GM23248 (cell line): ENCODE measurements around the gene AGPAT3. TPM values are rescaled to one million over a fixed set of nuclear protein-coding genes. Genes with fewer than 3 reads are reported as not detected.

Source experiments
- DNase-seq: peaks from one replicate; pipeline ENCODE4 v3.0.0-alpha.2; 2015
- H2AFZ ChIP-seq: fragments of 200-600 bp; sonication (generic); 2 replicates; pipeline ENCODE4 v1.6.1; 2016; ENCODE audit warnings: antibody characterized with exemption
- H3F3A ChIP-seq: fragments of 200-600 bp; sonication (generic); 2 replicates; pipeline ENCODE4 v1.6.1; 2016; ENCODE audit warnings: mild to moderate bottlenecking, antibody characterized with exemption, mixed run types; ENCODE audit not compliant: insufficient read depth
- H3K27ac ChIP-seq: fragments of 200-600 bp; sonication (generic); 2 replicates; pipeline ENCODE4 v1.5.1; 2016; ENCODE audit warnings: mild to moderate bottlenecking
- H3K27me3 ChIP-seq: fragments of 200-600 bp; sonication (generic); replicated peaks from 2 replicates; pipeline ENCODE4 v1.6.1; 2016; ENCODE audit warnings: mild to moderate bottlenecking; ENCODE audit not compliant: insufficient read depth
- H3K36me3 ChIP-seq: fragments of 200-600 bp; sonication (generic); 2 replicates; pipeline ENCODE4 v1.6.1; 2016; ENCODE audit warnings: low read depth, mild to moderate bottlenecking
- H3K4me1 ChIP-seq: fragments of 200-600 bp; sonication (generic); 2 replicates; pipeline ENCODE4 v1.6.1; 2016; ENCODE audit warnings: mild to moderate bottlenecking; ENCODE audit not compliant: insufficient read depth
- H3K4me2 ChIP-seq: fragments of 200-600 bp; sonication (generic); one replicate; pipeline ENCODE4 v1.6.1; 2016; ENCODE audit warnings: mild to moderate bottlenecking; ENCODE audit not compliant: unreplicated experiment
- H3K4me3 ChIP-seq: fragments of 200-600 bp; sonication (generic); 2 replicates; pipeline ENCODE4 v1.5.1; 2016; ENCODE audit warnings: mild to moderate bottlenecking
- H3K79me2 ChIP-seq: fragments of 200-600 bp; sonication (generic); 2 replicates; pipeline ENCODE4 v1.6.1; 2016; ENCODE audit warnings: mild to moderate bottlenecking; ENCODE audit not compliant: insufficient read depth
- H3K9ac ChIP-seq: fragments of 200-600 bp; sonication (generic); 2 replicates; pipeline ENCODE4 v1.6.1; 2016; ENCODE audit warnings: mild to moderate bottlenecking
- H3K9me2 ChIP-seq: fragments of 200-600 bp; sonication (generic); 2 replicates; pipeline ENCODE4 v1.6.1; 2016; ENCODE audit warnings: mixed run types, mild to moderate bottlenecking, moderate library complexity; ENCODE audit not compliant: insufficient read depth
- H3K9me3 ChIP-seq: fragments of 200-600 bp; sonication (generic); one replicate; pipeline ENCODE4 v1.6.1; 2017; ENCODE audit warnings: low read depth
- H4K20me1 ChIP-seq: fragments of 200-600 bp; sonication (generic); 2 replicates; pipeline ENCODE4 v1.6.0; 2016; ENCODE audit not compliant: insufficient read depth
- EZH2 ChIP-seq: fragments of 200-600 bp; sonication (generic); IDR thresholded peaks from 2 replicates; pipeline ENCODE4 v1.6.1; 2018; ENCODE audit warnings: antibody characterized with exemption, mild to moderate bottlenecking; ENCODE audit not compliant: insufficient read depth, poor library complexity, severe bottlenecking
- EZH2phosphoT487 ChIP-seq: fragments of 200-600 bp; sonication (generic); IDR thresholded peaks from 2 replicates; pipeline ENCODE4 v1.6.1; 2018; ENCODE audit warnings: antibody characterized with exemption, moderate library complexity, mild to moderate bottlenecking, low read depth; ENCODE audit not compliant: insufficient read depth
- WGBS, 2 experiments: methylation state at CpG; one replicate each; pipeline ENCODE4 v1.1.6; 2015 to 2017; ENCODE audit warnings: low lambda C conversion rate in 2 of 2, low coverage in 1 of 2; ENCODE audit errors: missing lambda C conversion rate in 2 of 2; 5-methylcytosine and 5-hydroxymethylcytosine counted together
- in situ Hi-C: fragments of 300-500 bp; cut with MboI; formaldehyde crosslinking; loops from 2 replicates; pipeline ENCODE4 v1.15.0; 2020
- polyA plus RNA-seq: library from polyadenylated mRNA; unstranded; fragments of >200 nt; fragmentation: Nextera tagmentation; extraction: Ambion mirVana; gene quantifications from 2 replicates; pipeline ENCODE4 v1.2.1, GENCODE V29; 2016
- total RNA-seq: library from RNA; depleted of rRNA; stranded (reverse); fragments of >200 nt; shearing (Covaris generic); gene quantifications from 2 replicates; pipeline ENCODE4 v1.2.3, GENCODE V29; 2014

AGPAT3 gene
- total and polyA plus RNA-seq, 2 experiments from 2014 or later: 12.3 to 29.3 TPM

GRCh38 chr21:43827015-43827611 lies 37.9 kb upstream of the AGPAT3 start:
- H2AFZ ChIP-seq: no peak overlapping the region
- no peaks in the 10 kb centered on the region for H3K36me3 ChIP-seq
- H3K4me2 ChIP-seq: no peak overlapping the region
- H3K9ac ChIP-seq: peak overlapping the region; percentile 43; the same call in 1 of the 2 replicates
- peaks cover 16% of the 10 kb centered on the region; the same call in 1 of the 2 replicates for H3K27me3 ChIP-seq
- no peaks in the 10 kb centered on the region for H4K20me1 ChIP-seq
- no peak for TF ChIP-seq EZH2
- no peak for TF ChIP-seq EZH2phosphoT487
- no peak overlapping the region for H3K4me3 ChIP-seq
- no peaks in the 10 kb centered on the region for H3K9me2 ChIP-seq
- DNase-seq: peak; percentile 85
- peaks cover 8% of the 10 kb centered on the region; the same call in 1 of the 2 replicates for H3K4me1 ChIP-seq
- H3F3A ChIP-seq: peaks cover 10% of the 10 kb centered on the region
- no peaks in the 10 kb centered on the region for H3K9me3 ChIP-seq
- no peaks in the 10 kb centered on the region for H3K79me2 ChIP-seq
- in situ Hi-C loops: loop anchor here (10.0 kb wide), 1 partner anchor 138 kb away; no protein-coding TSS in a partner anchor
- 5 to 7% methylated on average over 17 to 18 of the region's 18 CpGs for WGBS, 2 experiments
- H3K27ac ChIP-seq: peak overlapping the region; percentile 45

GRCh38 chr21:43829161-43829560 lies 35.9 kb upstream of the AGPAT3 start:
- no peak overlapping the region for H3K4me2 ChIP-seq
- DNase-seq: no peak
- no peaks in the 10 kb centered on the region for H4K20me1 ChIP-seq
- H3K27ac ChIP-seq: no peak overlapping the region
- H3K36me3 ChIP-seq: no peaks in the 10 kb centered on the region
- peaks cover 16% of the 10 kb centered on the region; the same call in 1 of the 2 replicates for H3K27me3 ChIP-seq
- no peaks in the 10 kb centered on the region for H3K79me2 ChIP-seq
- H3K9ac ChIP-seq: no peak overlapping the region
- TF ChIP-seq EZH2phosphoT487 (no peak), EZH2 (no peak)
- H3K4me3 ChIP-seq: no peak overlapping the region
- no peaks in the 10 kb centered on the region for H3K9me2 ChIP-seq
- H2AFZ ChIP-seq: no peak overlapping the region
- in situ Hi-C loops: loop anchor here (10.0 kb wide), 1 partner anchor 136 kb away; no protein-coding TSS in a partner anchor
- peaks cover 7% of the 10 kb centered on the region; the same call in 1 of the 2 replicates for H3K4me1 ChIP-seq
- peaks cover 9% of the 10 kb centered on the region for H3F3A ChIP-seq
- H3K9me3 ChIP-seq: no peaks in the 10 kb centered on the region
- WGBS, 2 experiments: 80 to 92% methylated on average over 10 to 12 of the region's 12 CpGs

GRCh38 chr21:43829575-43830119 lies 35.4 kb upstream of the AGPAT3 start:
- peaks cover 6% of the 10 kb centered on the region for H3F3A ChIP-seq
- H3K79me2 ChIP-seq: no peaks in the 10 kb centered on the region
- H3K4me1 ChIP-seq: 0 out of 2 replicates have a peak, but pooled peaks cover 4% of the 10 kb centered on the region
- H3K4me3 ChIP-seq: no peak overlapping the region
- H2AFZ ChIP-seq: no peak overlapping the region
- no peaks in the 10 kb centered on the region for H3K9me2 ChIP-seq
- no peaks in the 10 kb centered on the region for H4K20me1 ChIP-seq
- in situ Hi-C loops: loop anchor here (10.0 kb wide), 1 partner anchor 135 kb away; no protein-coding TSS in a partner anchor
- 61 to 70% methylated on average over 21 of the region's 22 CpGs for WGBS, 2 experiments
- no peaks in the 10 kb centered on the region for H3K9me3 ChIP-seq
- no peaks in the 10 kb centered on the region for H3K36me3 ChIP-seq
- no peak overlapping the region for H3K9ac ChIP-seq
- no peak for TF ChIP-seq EZH2phosphoT487
- TF ChIP-seq EZH2: no peak
- H3K4me2 ChIP-seq: no peak overlapping the region
- no peak overlapping the region for H3K27ac ChIP-seq
- H3K27me3 ChIP-seq: peaks cover 16% of the 10 kb centered on the region; the same call in 1 of the 2 replicates
- no peak for DNase-seq

GRCh38 chr21:43832158-43832550 lies 32.9 kb upstream of the AGPAT3 start:
- no peak overlapping the region for H3K4me3 ChIP-seq
- H3K4me1 ChIP-seq: no peaks in the 10 kb centered on the region
- H3K27me3 ChIP-seq: peaks cover 24% of the 10 kb centered on the region
- in situ Hi-C loops: no loop called here
- no peaks in the 10 kb centered on the region for H3K79me2 ChIP-seq
- no peak for DNase-seq
- no peak for TF ChIP-seq EZH2phosphoT487
- no peak for TF ChIP-seq EZH2
- no peaks in the 10 kb centered on the region for H4K20me1 ChIP-seq
- WGBS, 2 experiments: 77 to 78% methylated on average over 14 of the region's 14 CpGs
- H3F3A ChIP-seq: no peaks in the 10 kb centered on the region
- H3K36me3 ChIP-seq: no peaks in the 10 kb centered on the region
- no peak overlapping the region for H2AFZ ChIP-seq
- no peak overlapping the region for H3K4me2 ChIP-seq
- no peaks in the 10 kb centered on the region for H3K9me3 ChIP-seq
- no peak overlapping the region for H3K9ac ChIP-seq
- no peaks in the 10 kb centered on the region for H3K9me2 ChIP-seq
- no peak overlapping the region for H3K27ac ChIP-seq
